Endothelial cell of umbilical vein (primary cell): ENCODE data around the gene GIGYF2. TPM values are rescaled to one million over a fixed set of nuclear protein-coding genes. Genes with fewer than 3 reads are reported as not detected.

Source experiments
- BruUV-seq: library from RNA; stranded (reverse); fragments of 400-500 nt; replicated peaks from 2 replicates; lab custom pipeline; 2021; lab: Mats Ljungman, UMichigan
- CTCF ChIA-PET: fragments of 300-600, 350-600 bp; sonication (Branson Sonifier 250); formaldehyde crosslinking; loops from one replicate; lab custom pipeline; 2021; ENCODE audit warnings: antibody characterized with exemption, inconsistent platforms; lab: Charles Lee
- POLR2A ChIA-PET: fragments of 300-600, 350-600 bp; sonication (Branson Sonifier 250); formaldehyde crosslinking; loops from one replicate; lab custom pipeline; 2021; ENCODE audit warnings: antibody characterized with exemption, inconsistent platforms; lab: Charles Lee
- DNase-seq: peaks from one replicate; pipeline ENCODE4 v3.0.0-alpha.2; 2011; ENCODE audit warnings: low read depth, low spot score
- FAIRE-seq: peaks from 2 replicates; lab custom pipeline; 2011; peaks lifted over from hg19 to GRCh38; lab: Jason Lieb, UNC
- H2AFZ ChIP-seq: 2 replicates; pipeline ENCODE4 v1.6.0; 2012; ENCODE audit warnings: low read depth, low read length, control low read depth, inconsistent platforms
- H3K27ac ChIP-seq: 2 replicates; pipeline ENCODE4 v1.5.1; 2011; ENCODE audit warnings: low read depth, mild to moderate bottlenecking, control low read depth, low read length, moderate library complexity; ENCODE audit not compliant: insufficient read depth
- H3K27me3 ChIP-seq, 2 experiments: 2 replicates each; pipeline versions ENCODE4 v1.6.0 to v1.6.1; 2011; ENCODE audit warnings: low read length in 2 of 2, mixed read lengths in 1 of 2; ENCODE audit not compliant: control insufficient read depth in 2 of 2, insufficient read depth in 2 of 2
- H3K36me3 ChIP-seq, 2 experiments: 2 replicates in 1 of 2; 3 replicates in 1 of 2; pipeline ENCODE4 v1.5.1; 2011; ENCODE audit warnings: low read length in 2 of 2, mild to moderate bottlenecking in 1 of 2, moderate library complexity in 1 of 2; ENCODE audit not compliant: control insufficient read depth in 2 of 2, insufficient read depth in 2 of 2; ENCODE audit errors: extremely low read depth in 1 of 2
- H3K4me1 ChIP-seq: 3 replicates; pipeline ENCODE4 v1.5.1; 2011; ENCODE audit warnings: mild to moderate bottlenecking, low read length; ENCODE audit not compliant: control insufficient read depth, insufficient read depth; ENCODE audit errors: extremely low read depth
- H3K4me2 ChIP-seq: 2 replicates; pipeline ENCODE4 v1.6.1; 2011; ENCODE audit warnings: low read length, control low read depth, mixed read lengths; ENCODE audit not compliant: insufficient read depth
- H3K4me3 ChIP-seq, 3 experiments: fragments of 200-600 bp in 1 of 3; sonication (generic), shearing (Covaris generic) in 1 of 3; replicated peaks in 1 of 3; 2 replicates each; pipeline ENCODE4 v1.5.1; 2011 to 2016; ENCODE audit warnings: control low read depth in 3 of 3, low read length in 3 of 3, mild to moderate bottlenecking in 2 of 3, inconsistent platforms in 1 of 3, low read depth in 1 of 3, moderate library complexity in 1 of 3; ENCODE audit not compliant: insufficient read depth in 1 of 3
- H3K79me2 ChIP-seq: 2 replicates; pipeline ENCODE4 v1.6.0; 2012; ENCODE audit warnings: low read length, inconsistent platforms; ENCODE audit not compliant: control insufficient read depth, insufficient read depth
- H3K9ac ChIP-seq: replicated peaks from 2 replicates; pipeline ENCODE3; 2011; ENCODE audit warnings: low read length, control low read depth; ENCODE audit not compliant: insufficient read depth; ENCODE audit errors: extremely low read depth
- H3K9me1 ChIP-seq: replicated peaks from 3 replicates; pipeline ENCODE4 v1.6.0; 2011; ENCODE audit warnings: mild to moderate bottlenecking, low read length; ENCODE audit not compliant: control insufficient read depth, insufficient read depth; ENCODE audit errors: extremely low read depth
- H3K9me3 ChIP-seq: replicated peaks from 2 replicates; pipeline ENCODE4 v1.5.1; 2012; ENCODE audit warnings: low read length, inconsistent platforms; ENCODE audit not compliant: control insufficient read depth, insufficient read depth
- H4K20me1 ChIP-seq: replicated peaks from 2 replicates; pipeline ENCODE3; 2011; ENCODE audit warnings: mild to moderate bottlenecking, low read length; ENCODE audit not compliant: control insufficient read depth, insufficient read depth; ENCODE audit errors: extremely low read depth
- EZH2 ChIP-seq: IDR thresholded peaks from 2 replicates; pipeline ENCODE4 v1.6.1; 2012; ENCODE audit warnings: borderline replicate concordance, low read depth, mild to moderate bottlenecking, moderate library complexity, low read length, inconsistent platforms; ENCODE audit not compliant: severe bottlenecking
- FOS ChIP-seq: IDR thresholded peaks from 2 replicates; pipeline ENCODE4 v1.6.1; 2011; ENCODE audit warnings: mild to moderate bottlenecking, low read length, moderate library complexity, borderline replicate concordance; ENCODE audit not compliant: insufficient read depth
- JUN ChIP-seq: IDR thresholded peaks from 2 replicates; pipeline ENCODE4 v1.6.1; 2011; ENCODE audit warnings: borderline replicate concordance, low read depth; ENCODE audit not compliant: insufficient read length, insufficient read depth
- MAX ChIP-seq: IDR thresholded peaks from 2 replicates; pipeline ENCODE4 v1.6.1; 2011; ENCODE audit not compliant: insufficient read depth, insufficient read length
- MYC ChIP-seq: IDR thresholded peaks from one replicate; pipeline ENCODE4 v1.6.1; 2011; ENCODE audit warnings: mild to moderate bottlenecking, low read depth, low read length
- POLR2A ChIP-seq: IDR thresholded peaks from 2 replicates; pipeline ENCODE4 v1.6.1; 2012; ENCODE audit warnings: low read depth, mild to moderate bottlenecking, control low read depth, low read length
- POLR2AphosphoS5 ChIP-seq: IDR thresholded peaks from 2 replicates; pipeline ENCODE4 v1.6.1; 2012; ENCODE audit warnings: low read depth, mild to moderate bottlenecking, control low read depth, low read length, moderate library complexity; ENCODE audit not compliant: insufficient read depth
- dilution Hi-C: fragments of 300-500 bp; cut with MboI; formaldehyde crosslinking; loops from one replicate; pipeline ENCODE4 v1.15.0; 2019; ENCODE audit warnings: low sequenced_read_pairs; ENCODE audit not compliant: extremely low pct_ligation_motif_present
- intact Hi-C: fragments of 100-400 bp; cut with micrococcal nuclease; formaldehyde crosslinking; loops from one replicate; pipeline ENCODE4 v1.10.0; 2022
- polyA plus RNA-seq, 4 experiments: library from polyadenylated mRNA; depleted of rRNA in 3 of 4; stranded (reverse) in 3 of 4; unstranded in 1 of 4; fragments of >200 nt; gene quantifications; 2 replicates each; pipeline versions ENCODE4 v1.2.1 to v1.2.3, GENCODE V29; 2011 to 2012; ENCODE audit warnings: missing spikeins in 1 of 4
- total RNA-seq: library from RNA; stranded (reverse); gene quantifications from 2 replicates; pipeline ENCODE4 v1.2.3, GENCODE V29; 2021

The GIGYF2 gene
- total and polyA plus RNA-seq, 2 donors (not counting 3 experiments of a cell fraction or from before 2014, with no cell fraction given), result 22.9 to 56.4 TPM

GRCh38 chr2:232843834-232844233 is 146.7 kb downstream of the GIGYF2 start:
- DNase-seq (no peak), FAIRE-seq (no peak)
- ChIA-PET CTCF (interaction anchor here (1.2 to 2.0 kb wide), 3 partner anchors 11 to 185 kb away, joined by 4 to 6 read pairs (median 4); no protein-coding TSS in a partner anchor), POLR2A (no interaction called here)
- H3K79me2 ChIP-seq, result peaks cover 8% of the 10 kb centered on the region
- no peaks in the 10 kb centered on the region for H3K27me3 ChIP-seq
- H2AFZ ChIP-seq, result no peak overlapping the region
- H3K4me3 ChIP-seq, result no peak overlapping the region
- H3K9me3 ChIP-seq, result no peaks in the 10 kb centered on the region
- H3K4me1 ChIP-seq, result peaks cover 17% of the 10 kb centered on the region
- H3K27ac ChIP-seq, result no peak overlapping the region
- dilution Hi-C loops (no loop called here), intact Hi-C loops (no loop called here)
- no peaks in the 10 kb centered on the region for H3K9me1 ChIP-seq
- no peaks in the 10 kb centered on the region for H4K20me1 ChIP-seq
- TF ChIP-seq MYC, result no peak
- TF ChIP-seq FOS, result no peak
- TF ChIP-seq MAX, result no peak
- H3K9ac ChIP-seq, result no peak overlapping the region
- H3K4me2 ChIP-seq, result no peak overlapping the region
- no TSS peak for BruUV-seq
- peaks cover 16 to 21% of the 10 kb centered on the region in 2 experiments for H3K36me3 ChIP-seq

GRCh38 chr2:232846055-232846454 is 148.9 kb downstream of the GIGYF2 start:
- dilution Hi-C loops (no loop called here), intact Hi-C loops (no loop called here)
- TF ChIP-seq EZH2 (no peak), JUN (no peak), POLR2A (no peak), MYC (no peak), POLR2AphosphoS5 (no peak), FOS (no peak)
- no peak overlapping the region for H3K4me2 ChIP-seq
- no peaks in the 10 kb centered on the region for H3K9me1 ChIP-seq
- H3K27me3 ChIP-seq, result no peaks in the 10 kb centered on the region
- CTCF ChIA-PET, result no interaction called here
- no peaks in the 10 kb centered on the region for H3K4me1 ChIP-seq
- H3K9ac ChIP-seq, result no peak overlapping the region
- no peak overlapping the region for H3K27ac ChIP-seq
- DNase-seq (no peak), FAIRE-seq (no peak)
- H3K79me2 ChIP-seq, result peaks cover 3% of the 10 kb centered on the region
- no TSS peak for BruUV-seq
- no peak overlapping the region for H3K4me3 ChIP-seq
- no peaks in the 10 kb centered on the region for H4K20me1 ChIP-seq
- H3K9me3 ChIP-seq, result no peaks in the 10 kb centered on the region
- POLR2A ChIA-PET, result no interaction called here
- H3K36me3 ChIP-seq, result peaks cover 18 to 30% of the 10 kb centered on the region in 2 experiments
- H2AFZ ChIP-seq, result no peak overlapping the region
